Skeletal muscle cell (primary cell): ENCODE measurements around the gene ADGB.
A peak's percentile ranks its signal among the peaks of the same experiment; 100 is the strongest.
"Not testable (repeated sequence)": the region's sequence is repeated elsewhere in the genome, so short reads cannot be mapped to it uniquely, and the experiment has no call there.

Experiments used
- DNase-seq: peaks from one replicate; pipeline ENCODE4 v3.0.0-alpha.2; 2010; ENCODE audit warnings: low read depth
- H3K4me3 ChIP-seq: 2 replicates; pipeline ENCODE4 v1.5.1; 2011; ENCODE audit warnings: low read depth, mild to moderate bottlenecking, control low read depth, low read length, moderate library complexity

ADGB gene

GRCh38 chr6:146809014-146809413 lies 210.2 kb downstream of the ADGB start:
- DNase-seq, H3K4me3 ChIP-seq: not testable (repeated sequence)

DNA sequence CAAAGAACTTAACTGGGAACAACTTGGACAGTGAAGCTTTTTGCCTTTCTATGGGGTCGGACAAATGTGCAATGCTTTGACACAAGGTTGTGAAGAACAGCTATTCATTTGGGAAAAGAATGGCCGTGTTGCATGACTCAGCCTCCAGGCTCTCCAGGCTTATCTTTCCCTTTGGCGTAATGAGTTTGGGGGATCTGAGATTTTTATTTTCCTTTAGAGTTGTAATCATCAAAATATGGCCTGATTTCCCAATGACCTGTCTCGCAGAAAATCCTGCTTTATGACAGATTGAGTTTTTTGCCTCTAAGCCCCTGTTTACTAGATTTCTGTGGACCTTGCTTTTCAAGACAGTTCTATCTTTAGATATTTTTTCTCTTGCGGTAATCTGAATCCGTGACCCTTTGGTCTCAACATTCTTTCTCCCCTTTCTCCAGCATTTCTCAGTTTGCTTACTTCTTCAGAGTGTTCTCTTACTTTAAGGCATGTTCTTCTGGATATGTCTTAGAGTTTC lies 214.1 kb downstream of the ADGB start:
- H3K4me3 ChIP-seq: not testable (repeated sequence)
- DNase-seq: peak; percentile 62

GRCh38 chr6:146813554-146813953 lies 214.8 kb downstream of the ADGB start:
- DNase-seq: no peak
- no peak overlapping the region for H3K4me3 ChIP-seq

GRCh38 chr6:146814148-146814750 lies 215.5 kb downstream of the ADGB start:
- peak; percentile 23 for DNase-seq

GRCh38 chr6:146815511-146816462 lies 217.0 kb downstream of the ADGB start:
- not testable (repeated sequence) for H3K4me3 ChIP-seq, DNase-seq

More at GRCh38 chr6:146814148-146814750, 215.5 kb downstream of the ADGB start:
- H3K4me3 ChIP-seq: no peak overlapping the region

DNA sequence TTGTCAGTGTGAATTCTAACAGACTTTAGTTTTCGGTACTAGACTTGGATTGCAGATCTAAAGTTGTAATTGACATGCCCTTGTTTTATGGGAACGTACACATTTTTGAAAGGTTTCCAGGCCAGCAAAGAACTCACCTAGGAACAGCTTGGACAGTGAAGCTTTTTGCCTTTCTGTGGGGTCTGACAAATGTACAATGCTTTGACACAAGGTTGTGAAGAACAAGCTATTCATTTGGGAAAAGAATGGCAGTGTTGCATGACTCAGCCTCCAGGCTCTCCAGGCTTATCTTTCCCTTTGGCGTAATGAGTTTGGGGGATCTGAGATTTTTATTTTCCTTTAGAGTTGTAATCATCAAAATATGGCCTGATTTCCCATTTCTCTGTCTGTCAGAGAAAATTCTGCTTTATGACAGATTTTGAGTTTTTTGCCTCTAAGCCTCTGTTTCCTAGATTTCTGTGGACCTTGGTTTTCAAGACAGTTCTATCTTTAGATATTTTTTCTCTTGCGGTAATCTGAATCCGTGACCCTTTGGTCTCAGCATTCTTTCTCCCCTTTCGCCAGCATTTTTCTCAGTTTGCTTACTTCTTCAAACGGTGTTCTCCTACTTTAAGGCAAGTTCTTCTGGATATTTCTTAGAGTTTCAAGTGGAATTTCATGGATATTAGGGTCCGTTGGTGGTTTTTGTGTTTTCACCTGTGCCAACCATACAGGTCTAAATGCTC lies 221.0 kb downstream of the ADGB start:
- no peak overlapping the region for H3K4me3 ChIP-seq
- no peak for DNase-seq

- no peak for DNase-seq
- no peak overlapping the region for H3K4me3 ChIP-seq
Measured at GRCh38 chr6:146827216-146827928, 228.6 kb downstream of the ADGB start.

DNA sequence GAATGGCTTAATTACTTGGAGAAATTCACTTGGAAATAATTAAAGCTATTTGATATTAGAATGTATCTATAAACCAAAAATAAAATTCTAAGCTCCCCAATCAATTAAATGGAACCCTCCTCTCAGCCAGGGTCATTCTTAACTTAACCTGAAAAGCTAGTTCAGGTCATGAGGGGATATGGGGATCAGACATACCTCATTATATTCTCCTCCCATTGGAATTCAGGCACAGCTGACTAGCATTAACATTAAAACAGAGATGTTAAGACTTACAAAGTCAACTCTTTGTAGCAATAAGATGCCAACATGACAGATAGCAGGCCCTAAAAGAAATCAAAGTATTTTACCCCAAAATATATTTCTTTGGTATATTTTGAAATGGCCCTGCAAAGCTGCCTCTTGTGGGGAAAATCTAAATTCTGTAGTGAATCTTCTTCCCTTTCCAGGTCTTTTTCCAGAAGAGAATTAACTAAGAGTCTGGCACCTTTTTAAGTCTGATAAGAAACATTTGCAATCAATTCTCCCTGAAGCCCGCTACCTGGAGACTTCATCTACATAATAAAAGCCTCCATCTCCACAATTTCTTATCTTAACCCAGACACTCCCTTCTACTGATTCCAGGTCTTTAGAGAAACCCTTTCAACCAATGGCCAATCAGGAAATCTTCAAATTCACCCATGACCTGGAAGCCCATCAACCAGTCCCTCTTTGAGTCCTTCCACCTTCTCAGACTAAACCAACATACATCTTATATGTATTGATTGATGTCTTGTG lies 231.2 kb downstream of the ADGB start:
- no peak overlapping the region for H3K4me3 ChIP-seq
- DNase-seq: no peak

- no peak overlapping the region for H3K4me3 ChIP-seq
- DNase-seq: no peak
Measured at GRCh38 chr6:146833157-146833556, 234.4 kb downstream of the ADGB start.

DNA sequence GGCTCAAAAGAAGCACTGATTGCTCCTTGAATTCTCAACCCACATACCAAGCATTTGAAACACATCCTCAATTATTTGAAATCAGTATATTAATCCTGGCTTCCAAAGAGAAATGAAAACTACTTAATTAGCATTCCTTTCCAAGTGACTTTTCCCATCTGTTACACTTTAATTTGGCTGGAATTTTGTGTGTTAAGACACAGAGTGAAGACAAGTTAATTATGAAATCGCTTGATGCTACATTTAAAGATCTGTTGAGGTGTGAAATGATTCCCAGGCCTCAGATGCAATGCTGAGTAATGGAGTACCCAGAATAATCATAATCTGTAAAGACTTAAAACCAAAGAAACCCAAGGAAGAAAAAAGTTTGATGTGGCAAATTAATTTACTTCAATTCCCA lies 241.4 kb downstream of the ADGB start:
- DNase-seq: no peak
- H3K4me3 ChIP-seq: no peak overlapping the region

DNA sequence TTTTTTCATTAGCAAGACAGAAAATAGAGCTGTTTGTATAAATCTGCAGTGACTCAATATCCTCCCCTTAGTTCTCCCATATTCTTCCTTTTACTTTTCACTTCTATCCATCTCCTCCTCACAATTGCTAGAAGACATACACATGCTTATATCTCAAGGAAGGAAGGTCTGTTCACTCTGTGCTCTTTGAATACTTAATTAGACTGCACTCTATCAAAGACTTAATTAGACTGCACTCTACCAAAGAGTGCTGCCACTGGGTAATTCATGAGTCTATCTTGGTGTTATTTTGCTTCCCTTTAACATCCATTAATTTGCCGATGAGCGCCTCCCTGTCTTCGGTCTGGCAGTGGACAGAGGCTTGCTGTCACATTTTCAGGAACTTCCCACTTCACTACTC lies 241.9 kb downstream of the ADGB start:
- no peak overlapping the region for H3K4me3 ChIP-seq

GRCh38 chr6:146847426-146847825 lies 248.7 kb downstream of the ADGB start:
- no peak for DNase-seq
- no peak overlapping the region for H3K4me3 ChIP-seq

More for the DNA sequence above, 241.9 kb downstream of the ADGB start:
- no peak for DNase-seq

GRCh38 chr6:146850238-146850896 lies 251.6 kb downstream of the ADGB start:
- peak; percentile 90 for DNase-seq
- no peak overlapping the region for H3K4me3 ChIP-seq

DNA sequence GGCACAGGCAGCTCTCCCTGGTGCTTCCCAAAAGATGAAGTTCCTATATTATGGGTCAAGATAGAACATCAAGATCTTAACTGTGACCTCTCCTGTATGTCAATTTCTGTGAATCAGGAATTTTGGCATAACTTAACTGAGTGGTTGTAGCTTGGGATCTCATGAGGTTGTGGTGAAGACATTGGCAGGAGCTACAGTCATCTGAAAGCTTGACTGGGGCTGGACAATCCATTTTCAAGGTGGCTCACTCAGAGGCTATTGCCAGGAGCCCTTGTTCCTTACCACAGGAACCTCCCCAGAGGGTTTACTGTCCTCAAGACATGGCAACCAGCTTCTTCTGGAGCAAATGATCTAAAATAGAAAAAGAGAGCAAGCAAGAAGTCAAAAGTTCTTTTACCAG lies 252.2 kb downstream of the ADGB start:
- DNase-seq: no peak
- no peak overlapping the region for H3K4me3 ChIP-seq

DNA sequence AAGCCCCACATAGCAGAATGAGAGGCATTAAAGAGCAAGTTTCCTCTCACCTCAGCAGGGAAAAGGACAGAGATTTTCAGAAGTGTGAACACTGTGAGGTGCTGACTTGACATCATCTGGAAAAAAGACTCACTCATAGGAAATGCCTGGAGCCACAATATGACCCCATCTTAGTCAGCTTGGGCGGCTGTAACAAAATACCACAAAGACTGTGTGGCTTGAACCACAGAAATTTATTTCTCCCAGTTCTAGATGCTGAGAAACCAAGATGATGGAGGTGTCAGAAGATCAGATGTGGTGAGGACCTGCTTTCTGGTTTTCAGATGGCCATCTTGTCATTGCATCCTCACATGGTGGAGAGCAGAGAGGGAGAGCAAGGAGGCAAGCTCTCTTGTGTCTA lies 253.1 kb downstream of the ADGB start:
- no peak overlapping the region for H3K4me3 ChIP-seq
- peak; percentile 81 for DNase-seq

DNA sequence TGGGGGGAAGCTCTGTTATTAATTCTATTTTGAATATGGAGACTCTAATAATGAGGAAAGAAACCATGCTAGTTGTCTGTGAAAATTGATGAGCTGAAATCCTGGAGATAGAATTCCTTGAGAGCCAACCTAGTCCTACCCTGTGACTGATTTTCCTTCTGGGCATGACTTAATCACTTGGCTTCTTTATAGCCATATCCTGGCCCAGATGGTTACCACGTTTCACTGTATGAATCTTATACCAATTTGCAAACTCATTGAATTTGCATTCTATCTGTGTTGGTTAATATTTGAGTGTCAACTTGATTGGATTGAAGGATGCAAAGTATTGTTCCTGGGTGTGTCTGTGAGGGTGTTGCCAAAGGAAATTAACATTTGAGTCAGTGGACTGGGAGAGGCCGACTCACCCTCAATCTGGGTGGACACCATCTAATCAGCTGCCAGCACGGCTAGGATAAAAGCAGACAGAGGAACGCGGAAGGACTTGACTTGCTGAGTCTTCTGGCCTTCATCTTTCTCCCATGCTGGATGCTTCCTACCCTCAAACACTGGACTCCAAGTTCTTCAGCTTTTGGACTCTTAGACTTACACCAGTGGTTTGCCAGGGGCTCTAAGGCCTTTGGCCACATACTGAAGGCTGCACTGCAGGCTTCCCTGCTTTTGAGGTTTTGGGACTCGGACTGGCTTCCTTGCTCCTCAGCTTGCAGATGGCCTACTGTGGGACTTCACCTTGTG lies 255.9 kb downstream of the ADGB start:
- not testable (repeated sequence) for DNase-seq, H3K4me3 ChIP-seq

DNA sequence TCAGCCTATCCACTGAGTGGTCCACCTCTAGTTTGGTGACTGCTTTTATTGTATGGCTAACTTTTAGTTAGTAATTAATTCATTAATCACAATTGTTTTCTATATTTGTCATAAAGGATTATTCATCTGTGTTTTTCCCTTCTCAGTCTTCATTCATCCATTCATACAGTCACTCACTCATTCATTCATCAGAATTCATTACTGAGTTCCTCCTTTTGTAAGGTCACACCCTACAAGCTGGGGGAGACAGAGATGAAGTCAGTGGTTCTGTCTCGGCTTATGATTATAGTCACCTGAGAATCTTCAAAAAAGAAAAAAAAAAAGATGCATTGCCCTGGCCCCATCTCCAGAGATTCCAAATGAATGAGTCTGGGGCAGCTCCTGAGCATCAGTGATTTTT lies 257.1 kb downstream of the ADGB start:
- no peak for DNase-seq
- H3K4me3 ChIP-seq: no peak overlapping the region
